Gastroesophageal sphincter (tissue), 3 donors: ENCODE measurements around the gene ERO1B.

ENCODE experiments used
- CTCF ChIP-seq, 4 experiments: fragments of 200-600 bp in 2 of 4; fragments of 450-650 bp in 2 of 4; sonication (generic) in 1 of 4; IDR thresholded peaks; one replicate each; pipeline ENCODE4 v1.5.1; 2017 to 2019; ENCODE audit warnings: antibody characterized with exemption in 4 of 4, mild to moderate bottlenecking in 2 of 4, moderate library complexity in 2 of 4
- EP300 ChIP-seq: sonication (generic); formaldehyde crosslinking; IDR thresholded peaks from one replicate; pipeline ENCODE4 v1.6.1; 2017; ENCODE audit warnings: antibody characterized with exemption, mild to moderate bottlenecking
- POLR2A ChIP-seq, 2 donors: fragments of 450-650 bp; IDR thresholded peaks; one replicate each; pipeline ENCODE4 v1.6.1; 2017; ENCODE audit warnings: antibody characterized with exemption in 2 of 2, mild to moderate bottlenecking in 2 of 2, moderate library complexity in 1 of 2
- POLR2AphosphoS5 ChIP-seq: sonication (generic); formaldehyde crosslinking; IDR thresholded peaks from one replicate; pipeline ENCODE4 v1.6.1; 2017; ENCODE audit warnings: antibody characterized with exemption

GRCh38 chr1:236200925-236201324, 80.8 kb downstream of the ERO1B start:
- TF ChIP-seq POLR2A (IDR thresholded peaks at IDR 0.05): no peak
- TF ChIP-seq CTCF (IDR thresholded peaks at IDR 0.05): no peak
- TF ChIP-seq POLR2AphosphoS5: no peak
- no peak for TF ChIP-seq EP300
